ENCODE data around the gene ZNF276.
"Not testable (repeated sequence)": the region's sequence is repeated elsewhere in the genome, so short reads cannot be mapped to it uniquely, and the experiment has no call there.

ZNF276 gene

DNA sequence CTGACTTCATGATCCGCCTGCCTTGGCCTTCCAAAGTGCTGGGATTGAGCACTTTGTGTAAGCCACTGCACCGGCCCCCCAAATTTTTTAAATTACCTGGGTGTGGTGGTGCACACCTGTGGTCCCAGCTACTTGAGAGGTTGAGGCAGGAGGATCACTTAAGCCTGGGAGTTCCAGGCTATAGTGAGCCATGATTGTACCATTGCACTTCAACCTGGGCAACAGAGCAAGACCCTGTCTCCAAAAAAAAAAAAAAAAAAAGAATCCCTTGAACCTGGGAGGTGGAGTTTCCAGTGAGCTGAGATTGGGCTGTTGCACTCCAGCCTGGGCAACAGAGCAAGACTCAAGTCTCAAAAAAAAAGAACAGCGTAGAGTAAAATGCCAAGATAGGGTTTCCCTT, 15.2 kb downstream of the ZNF276 start:
- DNase-seq (ENCODE audit: low read depth in 2 of 2), result no peak

DNA sequence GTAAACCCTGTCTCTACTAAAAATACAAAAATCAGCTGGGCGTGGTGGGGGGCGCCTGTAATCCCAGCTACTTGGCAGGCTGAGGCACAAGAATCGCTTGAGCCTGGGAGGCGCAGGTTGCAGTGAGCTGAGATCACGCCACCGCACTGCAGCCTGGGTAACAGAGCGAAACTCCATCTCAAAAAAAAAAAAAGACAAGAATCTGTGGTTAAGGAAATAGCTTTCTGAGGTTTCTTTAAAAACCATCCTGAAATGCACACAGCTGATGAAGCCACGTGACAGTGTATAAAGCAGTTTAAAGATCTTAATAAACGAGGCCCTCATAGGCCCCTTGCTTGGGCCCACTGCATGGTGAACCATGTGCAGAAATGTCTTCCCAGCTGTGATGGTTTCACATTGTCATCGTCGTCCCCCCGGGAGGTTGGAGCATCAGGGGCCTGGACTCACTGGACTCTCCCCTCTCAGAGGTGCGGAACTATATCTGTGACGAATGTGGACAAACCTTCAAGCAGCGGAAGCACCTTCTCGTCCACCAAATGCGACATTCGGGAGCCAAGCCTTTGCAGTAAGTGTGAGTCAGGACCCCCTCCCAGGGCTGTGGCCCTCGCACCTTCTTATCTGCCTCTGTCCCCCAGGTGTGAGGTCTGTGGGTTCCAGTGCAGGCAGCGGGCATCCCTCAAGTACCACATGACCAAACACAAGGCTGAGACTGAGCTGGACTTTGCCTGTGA, 16.2 kb downstream of the ZNF276 start:
- DNase-seq (ENCODE audit: low read depth in 2 of 2), result no peak

- no peak for DNase-seq (ENCODE audit: low read depth in 2 of 2)
Measured at GRCh38 chr16:89738072-89738377, 16.7 kb downstream of the ZNF276 start.

DNA sequence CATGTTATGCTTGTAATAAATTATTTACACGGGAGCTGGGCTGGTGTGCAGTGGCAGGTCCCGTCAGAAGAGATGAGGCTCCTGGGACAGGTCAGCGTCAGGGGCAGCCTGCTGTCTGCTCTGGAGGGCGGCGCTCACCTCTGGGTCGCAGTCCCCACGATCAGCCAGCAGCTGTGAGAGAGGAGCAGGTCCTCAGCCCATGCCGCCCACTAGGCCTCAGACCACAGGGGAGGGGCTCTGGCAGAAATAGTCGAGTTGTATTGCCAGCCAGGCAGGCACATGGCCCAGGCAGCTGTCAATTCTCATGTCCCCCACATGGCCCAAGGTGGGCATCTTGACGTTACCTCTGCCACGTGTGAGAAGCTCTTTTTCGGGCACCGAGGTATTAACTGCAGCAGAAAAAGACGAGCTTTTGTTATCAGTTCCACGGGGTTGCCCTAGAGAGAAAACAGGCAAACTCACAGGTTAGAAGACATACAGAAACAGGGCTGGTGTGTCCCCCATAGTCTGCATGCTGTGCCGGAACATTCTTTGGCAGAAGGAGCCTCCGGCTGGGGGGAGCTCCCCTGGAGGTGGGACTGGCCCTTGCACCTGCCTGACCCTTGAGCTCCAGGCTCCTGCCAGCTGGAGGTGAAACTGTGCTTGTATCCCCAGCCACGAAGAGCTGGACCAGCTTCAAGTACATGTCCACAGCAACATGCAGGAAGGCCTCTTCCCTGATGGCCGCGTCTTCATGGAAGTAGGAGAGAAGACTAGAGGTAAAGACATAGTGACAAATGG, 17.4 kb downstream of the ZNF276 start:
- no peak for DNase-seq (ENCODE audit: low read depth in 2 of 2)

GRCh38 chr16:89739383-89739782, 18.0 kb downstream of the ZNF276 start:
- DNase-seq (ENCODE audit: low read depth in 2 of 2), result no peak

DNA sequence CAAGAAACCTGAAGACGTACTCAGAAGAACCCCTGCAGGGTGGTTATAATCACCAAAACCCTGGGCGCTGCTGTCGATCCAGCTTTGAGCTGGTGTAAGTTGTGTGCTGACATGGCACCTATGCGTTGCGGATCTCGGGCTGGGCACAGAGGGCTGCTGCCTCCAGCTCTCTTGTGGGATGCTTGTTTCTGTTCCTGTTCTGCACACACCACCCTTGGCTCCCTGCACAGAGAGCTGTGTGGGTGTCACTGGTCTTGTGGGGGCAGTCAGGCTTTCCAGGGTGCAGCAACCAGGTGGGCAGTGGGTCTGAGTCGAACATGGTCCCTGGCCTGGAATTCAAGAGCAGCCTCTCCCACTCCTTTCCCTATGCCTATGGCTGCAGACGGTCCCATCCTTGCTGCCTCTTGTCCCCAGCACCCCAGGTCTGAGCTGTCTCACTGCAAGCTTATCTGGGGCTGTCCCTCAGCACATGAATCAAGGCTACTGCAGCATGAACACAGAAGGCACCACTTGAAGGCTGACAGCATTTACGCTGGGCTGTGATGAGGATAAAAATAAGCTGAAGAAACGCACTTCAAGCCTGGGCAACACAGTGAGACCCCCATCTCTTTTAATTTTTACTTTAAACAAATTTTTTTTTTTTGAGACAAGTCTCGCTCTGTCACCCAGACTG, 20.1 kb downstream of the ZNF276 start:
- DNase-seq (ENCODE audit: low read depth in 2 of 2), result no peak

- no peak for DNase-seq (ENCODE audit: low read depth in 2 of 2)
Measured at GRCh38 chr16:89742948-89743347, 21.6 kb downstream of the ZNF276 start.

- no peak for DNase-seq (ENCODE audit: low read depth in 2 of 2)
Measured at GRCh38 chr16:89744813-89745212, 23.5 kb downstream of the ZNF276 start.

DNA sequence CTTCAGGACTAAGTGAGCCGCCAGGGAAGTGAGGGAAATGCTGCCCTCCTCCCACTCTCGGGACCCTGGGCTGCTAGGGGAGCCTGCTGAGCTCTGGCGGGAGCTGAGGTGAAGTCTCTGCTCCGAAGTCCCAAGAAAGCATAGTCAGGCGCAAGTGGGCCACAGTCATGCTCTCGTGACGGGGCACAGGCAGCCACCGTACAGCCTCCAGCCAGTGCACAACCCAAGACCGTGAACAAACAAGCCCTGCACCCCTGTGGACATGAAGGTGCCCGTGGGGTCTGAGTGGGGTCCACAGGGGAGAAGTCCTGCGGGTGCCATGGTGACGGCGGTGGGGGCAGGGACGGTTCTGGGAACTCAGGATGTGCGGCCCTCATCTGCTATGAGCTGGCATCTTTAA, 24.7 kb downstream of the ZNF276 start:
- DNase-seq (ENCODE audit: low read depth in 2 of 2), result no peak

DNA sequence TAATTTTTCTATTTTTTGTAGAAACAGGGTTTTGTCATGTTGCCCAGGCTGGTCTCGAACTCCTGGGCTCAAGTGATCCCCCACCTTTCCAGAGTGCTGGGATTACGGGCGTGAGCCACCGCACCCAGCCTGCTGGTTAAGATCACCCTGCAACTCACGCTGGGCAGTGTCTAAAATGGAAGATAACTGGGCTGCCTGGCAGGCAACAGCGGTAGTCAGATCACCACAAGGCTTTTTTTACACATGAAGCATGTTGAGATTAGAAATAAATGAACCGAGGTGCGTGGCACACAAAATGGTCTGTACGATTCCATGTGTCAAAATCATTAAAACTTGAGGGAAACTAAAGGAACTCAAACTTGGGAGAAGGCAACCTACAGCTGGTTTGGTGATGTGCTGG, 26.7 kb downstream of the ZNF276 start:
- DNase-seq (ENCODE audit: low read depth in 2 of 2), result no peak

DNA sequence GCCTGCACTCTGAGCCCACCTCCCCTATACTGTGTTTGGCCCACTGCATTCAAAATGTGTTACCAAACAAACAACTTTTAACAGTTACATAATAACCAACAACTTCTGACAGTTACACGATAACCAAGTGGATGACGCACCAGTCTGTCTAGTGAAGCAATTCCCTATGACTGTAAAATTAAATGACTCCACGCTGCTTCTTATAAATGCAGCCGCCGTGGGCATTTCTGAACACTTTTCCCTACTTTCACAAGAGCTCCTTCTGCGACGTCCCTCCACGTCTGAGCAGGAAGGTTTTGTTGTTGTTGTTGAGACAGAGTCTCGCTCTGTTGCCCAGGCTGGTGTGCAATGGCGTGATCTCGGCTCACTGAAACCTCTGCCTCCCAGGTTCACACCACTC, 27.6 kb downstream of the ZNF276 start:
- DNase-seq (ENCODE audit: low read depth in 2 of 2), result no peak

- DNase-seq (ENCODE audit: low read depth in 2 of 2), result no peak
Measured at GRCh38 chr16:89749637-89750036, 28.3 kb downstream of the ZNF276 start.

- no peak for DNase-seq (ENCODE audit: low read depth in 2 of 2)
Measured at GRCh38 chr16:89759746-89760340, 38.5 kb downstream of the ZNF276 start.

DNA sequence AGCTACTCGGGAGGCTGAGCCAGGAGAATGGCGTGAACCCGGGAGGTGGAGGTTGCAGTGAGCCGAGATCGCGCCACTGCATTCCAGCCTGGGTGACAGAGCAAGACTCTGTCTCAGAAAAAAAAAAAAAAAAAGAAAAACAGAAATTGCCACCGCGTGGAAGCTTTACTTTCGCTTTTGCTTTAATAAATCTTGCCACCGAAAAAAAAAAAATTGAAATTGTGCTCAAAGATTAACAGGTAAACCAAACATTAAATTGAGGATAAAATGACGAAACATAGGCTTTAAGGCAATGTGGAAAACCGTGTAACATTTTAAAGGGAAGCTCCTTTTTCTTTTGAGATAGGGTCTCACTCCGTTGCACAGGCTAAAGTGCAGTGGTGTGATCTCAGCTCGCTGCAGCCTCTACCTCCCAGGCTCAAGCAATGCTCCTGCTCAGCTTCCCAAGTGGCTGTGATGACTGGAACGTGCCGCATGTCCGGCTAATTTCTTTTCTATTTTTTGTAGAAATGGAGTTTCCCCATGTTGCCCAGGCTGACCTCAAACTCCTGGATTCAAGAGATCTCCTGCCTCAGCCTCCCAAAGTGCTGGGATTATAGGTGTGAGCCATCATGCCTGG, 40.1 kb downstream of the ZNF276 start:
- DNase-seq (ENCODE audit: low read depth in 2 of 2), result no peak

DNA sequence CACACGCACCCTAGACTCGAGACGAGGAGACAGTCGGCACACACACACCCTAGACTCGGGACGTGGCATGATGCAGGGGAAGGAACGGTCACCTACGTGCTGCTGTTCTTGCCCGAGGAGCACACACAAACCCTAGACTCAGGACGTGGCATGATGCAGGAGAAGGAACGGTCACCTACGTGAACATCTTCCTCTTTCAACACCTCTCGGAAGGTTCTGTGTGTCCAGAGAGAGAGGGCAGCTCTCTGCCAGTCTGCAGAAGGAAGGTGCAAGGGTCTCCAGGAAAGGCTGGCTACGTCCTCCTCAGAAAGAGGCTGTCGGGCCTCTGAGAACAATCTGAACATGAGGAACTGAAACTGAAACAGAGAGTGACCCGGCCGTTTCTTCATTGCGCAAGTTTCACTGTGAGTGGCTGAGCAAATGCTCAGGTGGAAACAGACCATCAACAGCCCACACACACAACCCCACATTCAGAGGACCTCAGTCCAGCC, 43.4 kb downstream of the ZNF276 start:
- DNase-seq (ENCODE audit: low read depth in 2 of 2), result peak; percentile 5 to 12

DNA sequence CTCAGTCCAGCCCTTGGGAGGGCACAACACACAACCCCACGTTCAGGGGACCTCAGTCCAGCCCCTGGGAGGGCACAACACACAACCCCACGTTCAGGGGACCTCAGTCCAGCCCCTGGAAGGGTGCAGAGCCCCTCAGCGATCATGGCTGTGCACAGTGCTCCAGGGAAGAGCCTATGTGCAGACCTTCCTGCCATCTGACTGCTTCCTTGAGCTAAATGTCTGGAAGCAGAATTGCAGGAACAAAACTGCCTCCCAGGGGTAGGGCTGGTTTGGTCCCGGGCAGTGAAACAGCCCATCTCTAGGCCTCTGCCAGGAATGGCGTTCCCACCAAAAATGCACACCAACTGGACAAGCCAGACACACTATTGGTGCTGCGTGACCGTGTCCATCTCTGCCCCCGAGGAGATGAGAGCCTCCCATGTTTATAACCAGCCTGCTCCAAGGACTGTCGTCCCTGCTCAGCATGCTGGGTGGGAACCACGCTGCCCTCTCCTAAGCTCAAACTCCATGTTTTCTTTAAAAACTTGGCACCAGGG, 44.0 kb downstream of the ZNF276 start:
- DNase-seq (ENCODE audit: low read depth in 2 of 2), result no peak

DNA sequence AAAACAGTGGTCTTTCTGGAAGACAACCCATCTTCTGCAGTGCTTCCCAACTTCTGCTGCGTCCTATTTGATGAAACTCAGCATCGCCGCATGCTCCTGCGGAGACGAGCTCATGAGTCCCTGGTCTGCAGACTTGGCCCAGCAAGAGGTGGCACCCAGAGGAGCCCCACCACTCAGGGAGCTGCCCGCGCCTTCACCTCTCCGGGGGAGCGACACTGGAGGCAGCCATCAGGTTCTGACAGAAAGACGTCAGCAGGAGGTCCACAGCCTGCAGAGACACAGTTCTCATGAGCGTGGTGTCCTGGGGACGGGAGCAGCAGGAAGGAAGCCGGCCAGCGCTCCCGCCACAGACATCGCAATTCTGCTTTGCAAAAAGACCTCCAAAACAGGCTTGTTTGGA, 49.0 kb downstream of the ZNF276 start:
- no peak for DNase-seq (ENCODE audit: low read depth in 2 of 2)

DNA sequence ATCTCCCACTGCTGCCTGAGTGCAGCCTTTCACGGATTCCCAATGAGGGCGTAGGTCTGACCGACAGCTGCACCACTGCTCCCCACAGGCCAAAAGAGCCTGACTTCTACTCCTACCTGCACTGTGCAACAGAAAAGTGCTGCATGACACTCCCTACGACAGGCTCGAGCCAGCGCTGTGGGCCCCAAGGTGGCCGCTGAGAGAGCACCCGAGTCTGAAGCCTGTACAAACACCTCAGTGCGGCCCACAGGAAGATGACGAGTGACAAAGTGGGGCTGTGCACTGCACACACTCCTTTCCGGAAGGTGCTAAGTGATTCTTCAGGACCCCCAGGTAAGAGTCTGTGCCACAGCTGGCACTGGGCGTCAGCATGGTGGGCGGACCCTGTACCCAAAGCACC, 53.9 kb downstream of the ZNF276 start:
- no peak for DNase-seq (ENCODE audit: low read depth in 2 of 2)

- DNase-seq (ENCODE audit: low read depth in 2 of 2), result not testable (repeated sequence)
Measured at GRCh38 chr16:89778211-89778610, 56.9 kb downstream of the ZNF276 start.

DNA sequence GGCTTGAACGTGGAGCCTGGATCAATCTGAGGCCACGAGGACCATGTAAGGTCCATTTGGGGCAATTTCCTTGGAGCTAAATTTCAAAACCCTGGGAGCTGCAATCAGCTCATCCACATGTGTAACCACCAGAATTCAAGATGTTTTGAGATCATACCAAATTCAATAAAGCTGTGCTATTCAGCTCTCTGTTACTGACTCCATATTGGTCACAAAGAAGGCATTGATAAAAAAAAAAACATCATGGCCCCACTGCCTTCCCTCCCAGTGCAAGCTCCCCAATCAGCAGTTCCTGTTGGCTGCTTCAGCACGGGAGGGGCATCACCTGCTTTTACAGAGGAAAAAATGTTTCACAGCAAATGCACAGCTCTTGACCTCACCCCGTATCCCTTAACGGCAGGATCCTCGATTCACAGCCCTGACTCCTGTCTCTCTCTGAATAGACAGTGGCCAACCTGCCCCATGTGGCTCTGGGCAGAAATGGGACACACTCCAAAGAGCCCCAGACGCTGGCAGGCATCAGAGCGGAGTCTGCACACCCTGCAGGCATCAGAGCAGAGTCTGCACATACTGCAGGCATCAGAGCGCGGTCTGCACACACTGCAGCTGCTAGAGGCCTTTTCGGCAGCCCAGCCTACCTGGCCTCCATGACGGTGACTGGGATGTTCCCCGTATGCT, 58.0 kb downstream of the ZNF276 start:
- no peak for DNase-seq (ENCODE audit: low read depth in 2 of 2)

- no peak for DNase-seq (ENCODE audit: low read depth in 2 of 2)
Measured at GRCh38 chr16:89779909-89780305, 58.6 kb downstream of the ZNF276 start.
